Sigmoid colon (tissue), 7 donors: ENCODE results near the gene IL1R2. TPM values are rescaled to one million over a fixed set of nuclear protein-coding genes. Genes with fewer than 3 reads are reported as not detected.

Source experiments
- DNase-seq: peaks from one replicate; pipeline ENCODE4 v3.0.0-alpha.2; 2019
- H3K27ac ChIP-seq, 4 donors: fragments of 200-600 bp; sonication (generic); one replicate each; pipeline ENCODE4 v1.5.1; 2016 to 2019; ENCODE audit warnings: mild to moderate bottlenecking in 1 of 4
- H3K27me3 ChIP-seq, 3 donors: fragments of 200-600 bp; sonication (generic); one replicate each; pipeline ENCODE4 v1.5.1; 2019; ENCODE audit warnings: mild to moderate bottlenecking in 1 of 3
- H3K36me3 ChIP-seq, 4 donors: fragments of 200-600 bp; sonication (generic); one replicate each; pipeline ENCODE4 v1.5.1; 2016 to 2019
- H3K4me1 ChIP-seq, 4 donors: fragments of 200-600 bp; sonication (generic); one replicate each; pipeline ENCODE4 v1.5.1; 2017 to 2019
- H3K4me3 ChIP-seq, 4 donors: fragments of 200-600 bp; sonication (generic); one replicate each; pipeline ENCODE4 v1.5.1; 2017 to 2019; ENCODE audit warnings: mild to moderate bottlenecking in 2 of 4, moderate library complexity in 1 of 4
- H3K9me3 ChIP-seq, 4 donors: fragments of 200-600 bp in 3 of 4; sonication (generic) in 3 of 4; one replicate each; pipeline versions ENCODE4 v1.5.1 to v1.6.1; 2013 to 2019
- EP300 ChIP-seq, 4 donors: sonication (generic); formaldehyde crosslinking; IDR thresholded peaks; one replicate each; pipeline ENCODE4 v1.6.1; 2017; ENCODE audit warnings: antibody characterized with exemption in 4 of 4
- POLR2A ChIP-seq, 2 donors: fragments of 450-650 bp; IDR thresholded peaks; one replicate each; pipeline ENCODE4 v1.6.1; 2016; ENCODE audit warnings: antibody characterized with exemption in 2 of 2, mild to moderate bottlenecking in 2 of 2, moderate library complexity in 2 of 2
- POLR2AphosphoS5 ChIP-seq, 4 donors: sonication (generic); formaldehyde crosslinking; IDR thresholded peaks; one replicate each; pipeline ENCODE4 v1.6.1; 2017; ENCODE audit warnings: antibody characterized with exemption in 4 of 4
- WGBS, 2 donors: extraction: QIAGEN DNeasy Blood & Tissue Kit; methylation state at CpG; one replicate each; pipeline ENCODE4 v1.1.7; 2013; 5-methylcytosine and 5-hydroxymethylcytosine counted together
- intact Hi-C: fragments of 100-400 bp; cut with DNase I; formaldehyde crosslinking; loops from one replicate; pipeline ENCODE4 v1.15.1; 2023
- polyA plus RNA-seq, 3 donors: library from polyadenylated mRNA; stranded (reverse); fragments of 200-250 nt; gene quantifications; one replicate each; pipeline ENCODE4 v1.2.3, GENCODE V29; 2013
- total RNA-seq, 4 donors: library from RNA; depleted of rRNA; stranded (reverse); fragments of >200 nt; gene quantifications; one replicate each; pipeline ENCODE4 v1.1.0, GENCODE V29; 2016
- TF ChIP-seq, protein P1 (sequence below), 4 experiments: fragments of 450-650 bp in 3 of 4; fragments of 200-600 bp in 1 of 4; IDR thresholded peaks; one replicate each; pipeline ENCODE4 v1.5.1; 2016 to 2019; ENCODE audit warnings: antibody characterized with exemption in 4 of 4, mild to moderate bottlenecking in 3 of 4, moderate library complexity in 2 of 4
- donor health status: healthy with polysubstance abuse.
- donor health status: Bipolar disorder and iron deficiency.
- donor health status: healthy.

Gene IL1R2
- total and polyA plus RNA-seq, 7 donors = 3.0 to 26.4 (median 15.9) TPM

DNA sequence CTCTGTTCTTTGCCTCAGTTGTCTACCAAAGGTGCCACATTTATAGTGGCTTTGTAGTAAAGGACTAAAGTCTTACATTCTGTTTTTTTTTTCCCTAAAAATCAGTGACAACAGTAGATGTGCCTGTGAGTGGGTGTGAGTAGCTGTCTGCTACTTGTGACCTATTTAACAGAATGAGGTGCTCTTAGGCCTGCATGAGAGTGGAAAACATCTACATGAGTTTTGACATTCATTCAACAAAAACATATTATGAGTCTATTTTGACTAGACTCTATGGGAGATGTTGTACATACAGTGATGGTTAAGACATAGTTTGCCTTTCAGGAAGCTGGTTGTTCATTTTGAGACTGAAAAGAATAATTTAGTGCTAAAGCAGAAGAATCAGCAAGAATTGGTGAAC is 36.7 kb downstream of the IL1R2 start:
- Histone ChIP-seq H3K9me3 (no peaks in the 10 kb centered on the region), H3K36me3 (no peaks in the 10 kb centered on the region), H3K27me3 (no peaks in the 10 kb centered on the region), H3K4me1 (peaks cover 0 to 20% (median 17%) of the 10 kb centered on the region in 4 donors), H3K4me3 (no peak overlapping the region), H3K27ac (peak overlapping the region in 3 of 4 donors; percentile 50 to 66 (median 62))
- intact Hi-C loops = loop anchor here (5.0 to 10.0 kb wide), 3 partner anchors 74 to 326 kb away; partner anchors contain the start of gene IL18R1
- TF ChIP-seq, protein P1, sequence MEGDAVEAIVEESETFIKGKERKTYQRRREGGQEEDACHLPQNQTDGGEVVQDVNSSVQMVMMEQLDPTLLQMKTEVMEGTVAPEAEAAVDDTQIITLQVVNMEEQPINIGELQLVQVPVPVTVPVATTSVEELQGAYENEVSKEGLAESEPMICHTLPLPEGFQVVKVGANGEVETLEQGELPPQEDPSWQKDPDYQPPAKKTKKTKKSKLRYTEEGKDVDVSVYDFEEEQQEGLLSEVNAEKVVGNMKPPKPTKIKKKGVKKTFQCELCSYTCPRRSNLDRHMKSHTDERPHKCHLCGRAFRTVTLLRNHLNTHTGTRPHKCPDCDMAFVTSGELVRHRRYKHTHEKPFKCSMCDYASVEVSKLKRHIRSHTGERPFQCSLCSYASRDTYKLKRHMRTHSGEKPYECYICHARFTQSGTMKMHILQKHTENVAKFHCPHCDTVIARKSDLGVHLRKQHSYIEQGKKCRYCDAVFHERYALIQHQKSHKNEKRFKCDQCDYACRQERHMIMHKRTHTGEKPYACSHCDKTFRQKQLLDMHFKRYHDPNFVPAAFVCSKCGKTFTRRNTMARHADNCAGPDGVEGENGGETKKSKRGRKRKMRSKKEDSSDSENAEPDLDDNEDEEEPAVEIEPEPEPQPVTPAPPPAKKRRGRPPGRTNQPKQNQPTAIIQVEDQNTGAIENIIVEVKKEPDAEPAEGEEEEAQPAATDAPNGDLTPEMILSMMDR (IDR thresholded peaks at IDR 0.05) = no peak
- TF ChIP-seq POLR2AphosphoS5 (IDR thresholded peaks at IDR 0.05) (no peak), EP300 (IDR thresholded peaks at IDR 0.05) (no peak), POLR2A (IDR thresholded peaks at IDR 0.05) (no peak)
- DNase-seq = no peak

DNA sequence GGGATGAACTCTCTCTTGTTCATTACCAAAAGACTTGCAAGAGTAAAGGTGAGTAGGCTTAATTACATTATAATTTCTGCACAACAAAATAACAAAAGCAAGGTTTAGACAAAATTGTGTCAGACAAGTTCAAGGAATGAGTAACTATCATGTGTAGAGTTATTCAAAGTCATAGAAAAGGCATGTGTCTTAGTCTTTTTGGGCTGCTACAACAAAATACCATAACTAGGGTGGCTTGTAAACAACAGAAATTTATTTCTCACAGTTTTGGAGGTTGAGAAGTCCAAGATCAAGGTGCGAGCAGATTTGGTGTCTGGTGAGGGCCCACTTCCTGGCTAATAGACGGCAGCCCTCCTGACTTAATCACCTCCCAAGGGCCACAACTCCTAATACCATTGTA is 37.6 kb downstream of the IL1R2 start:
- Histone ChIP-seq H3K9me3 (no peaks in the 10 kb centered on the region), H3K4me1 (peaks cover 0 to 27% (median 19%) of the 10 kb centered on the region in 4 donors), H3K4me3 (no peak overlapping the region), H3K27ac (no peak overlapping the region), H3K36me3 (no peaks in the 10 kb centered on the region), H3K27me3 (no peaks in the 10 kb centered on the region)
- WGBS, 2 donors = 68 to 90% methylated on average over 2 of the region's 2 CpGs
- TF ChIP-seq, protein P1 (IDR thresholded peaks at IDR 0.05) = no peak
- no peak for TF ChIP-seq POLR2A (IDR thresholded peaks at IDR 0.05)
- no peak for TF ChIP-seq POLR2AphosphoS5 (IDR thresholded peaks at IDR 0.05)
- TF ChIP-seq EP300 (IDR thresholded peaks at IDR 0.05) = no peak
- intact Hi-C loops = loop anchor here (5.0 to 10.0 kb wide), 3 partner anchors 73 to 325 kb away; partner anchors contain the start of gene IL18R1
- DNase-seq = no peak

DNA sequence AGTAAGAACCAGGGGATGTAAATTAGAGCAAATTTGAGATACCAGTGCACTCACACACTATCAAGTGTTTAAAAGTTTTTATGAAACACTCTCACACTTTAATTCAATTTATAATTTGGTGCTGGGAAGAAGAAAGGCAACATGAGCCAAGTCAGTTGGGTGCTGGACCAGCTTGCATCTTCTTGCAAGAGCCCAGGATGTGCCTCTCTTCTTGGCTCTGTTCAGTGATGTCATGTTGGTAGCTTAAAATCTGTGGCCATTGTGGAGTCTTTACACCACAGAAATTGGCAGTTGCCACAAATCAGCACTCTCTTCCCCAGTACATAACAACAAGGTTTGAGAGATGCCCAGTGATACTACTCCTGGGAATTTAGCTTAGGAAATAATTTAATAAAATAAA is 38.2 kb downstream of the IL1R2 start:
- Histone ChIP-seq H3K27me3 (no peaks in the 10 kb centered on the region), H3K4me1 (peaks cover 0 to 27% (median 19%) of the 10 kb centered on the region in 4 donors), H3K36me3 (no peaks in the 10 kb centered on the region), H3K4me3 (no peak overlapping the region), H3K9me3 (no peaks in the 10 kb centered on the region), H3K27ac (no peak overlapping the region)
- intact Hi-C loops = loop anchor here (5.0 to 10.0 kb wide), 3 partner anchors 72 to 325 kb away; partner anchors contain the start of gene IL18R1
- TF ChIP-seq, protein P1 (IDR thresholded peaks at IDR 0.05) = no peak
- TF ChIP-seq POLR2AphosphoS5 (IDR thresholded peaks at IDR 0.05) = no peak
- TF ChIP-seq POLR2A (IDR thresholded peaks at IDR 0.05) = no peak
- no peak for TF ChIP-seq EP300 (IDR thresholded peaks at IDR 0.05)
- no peak for DNase-seq

DNA sequence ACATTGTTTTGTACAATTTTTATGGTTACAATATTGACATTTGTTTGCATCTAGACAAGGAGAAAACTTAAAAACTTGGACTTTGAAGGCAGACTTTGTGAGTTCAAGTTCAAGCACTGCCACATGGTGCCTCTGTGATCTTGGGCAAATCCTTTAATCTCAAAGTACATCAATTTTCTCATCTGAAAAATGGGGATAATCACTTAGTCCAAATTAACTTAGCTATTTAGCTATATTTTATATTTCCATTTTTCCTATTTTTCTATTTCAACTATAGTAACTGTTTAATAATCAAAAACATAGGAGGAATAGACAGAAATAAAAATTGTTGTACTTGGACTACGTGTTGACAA is 38.7 kb downstream of the IL1R2 start:
- H3K4me3 ChIP-seq = no peak overlapping the region
- no peaks in the 10 kb centered on the region for H3K9me3 ChIP-seq
- peaks cover 0 to 27% (median 19%) of the 10 kb centered on the region in 4 donors for H3K4me1 ChIP-seq
- no peak for TF ChIP-seq EP300 (IDR thresholded peaks at IDR 0.05)
- H3K27ac ChIP-seq = no peak overlapping the region
- DNase-seq = no peak
- intact Hi-C loops = no loop called here
- H3K36me3 ChIP-seq = no peaks in the 10 kb centered on the region
- WGBS, 2 donors = 73 to 88% methylated on average over 1 of the region's 1 CpG
- H3K27me3 ChIP-seq = no peaks in the 10 kb centered on the region

DNA sequence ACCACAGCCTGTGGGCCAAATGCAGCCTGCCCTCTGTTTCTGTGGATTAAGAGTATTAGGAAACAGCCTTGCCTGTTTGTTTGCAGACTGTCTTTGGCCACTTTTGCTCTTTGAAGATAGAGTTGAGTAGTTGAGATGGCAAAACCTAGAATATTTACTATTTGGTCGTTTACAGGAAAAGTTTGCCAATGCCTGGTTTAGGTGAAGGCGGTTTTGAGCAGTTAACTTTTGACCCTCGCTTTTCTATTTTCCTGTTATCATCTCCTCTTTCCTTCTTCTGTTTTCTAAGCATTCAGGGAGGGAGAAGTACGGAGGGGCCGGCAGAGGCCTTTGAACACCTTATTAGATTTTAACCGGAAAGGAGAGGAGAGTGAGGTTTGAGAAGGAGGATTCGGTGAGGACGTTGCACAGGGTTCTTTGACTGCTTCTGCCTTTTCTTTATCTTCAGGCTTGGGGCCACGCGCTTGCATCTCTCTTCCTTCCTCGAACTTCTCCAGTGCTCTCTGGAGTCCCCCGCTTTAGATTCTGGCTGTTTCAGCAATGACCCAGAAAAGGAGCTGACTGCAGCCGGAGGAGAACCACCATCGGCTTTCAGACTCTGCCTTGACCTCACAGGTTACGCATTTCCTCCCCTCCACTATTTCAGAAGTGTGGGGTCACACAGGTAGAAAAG is 39.2 kb downstream of the IL1R2 start:
- Histone ChIP-seq H3K27me3 (no peaks in the 10 kb centered on the region), H3K9me3 (no peaks in the 10 kb centered on the region), H3K4me3 (no peak overlapping the region), H3K4me1 (peaks cover 0 to 27% (median 19%) of the 10 kb centered on the region in 4 donors), H3K27ac (no peak overlapping the region), H3K36me3 (no peaks in the 10 kb centered on the region)
- intact Hi-C loops = no loop called here
- no peak for DNase-seq
- WGBS, 2 donors = 86 to 89% methylated on average over 15 of the region's 15 CpGs
- TF ChIP-seq, protein P1 (IDR thresholded peaks at IDR 0.05) = no peak
- no peak for TF ChIP-seq EP300 (IDR thresholded peaks at IDR 0.05)
- no peak for TF ChIP-seq POLR2AphosphoS5 (IDR thresholded peaks at IDR 0.05)
- no peak for TF ChIP-seq POLR2A (IDR thresholded peaks at IDR 0.05)
